Stomach (tissue), 4 donors: ENCODE data around the gene RDH5.

Experiments
- EP300 ChIP-seq: sonication (generic); formaldehyde crosslinking; IDR thresholded peaks from one replicate; pipeline ENCODE4 v1.6.1; 2017; ENCODE audit warnings: antibody characterized with exemption
- POLR2A ChIP-seq, 4 donors: fragments of 450-650 bp; IDR thresholded peaks; one replicate each; pipeline ENCODE4 v1.6.1; 2016; ENCODE audit warnings: antibody characterized with exemption in 4 of 4, control low read depth in 2 of 4, mild to moderate bottlenecking in 1 of 4, moderate library complexity in 1 of 4
- POLR2AphosphoS5 ChIP-seq, 3 donors: sonication (generic); formaldehyde crosslinking; IDR thresholded peaks; one replicate each; pipeline ENCODE4 v1.6.1; 2016; ENCODE audit warnings: antibody characterized with exemption in 3 of 3
- TF ChIP-seq, protein P1 (sequence below), 7 experiments: fragments of 450-650 bp in 4 of 7; fragments of 200-600 bp in 3 of 7; sonication (generic) in 3 of 7; IDR thresholded peaks; one replicate each; pipeline ENCODE4 v1.5.1; 2016 to 2019; ENCODE audit warnings: antibody characterized with exemption in 7 of 7, control low read depth in 2 of 7, mild to moderate bottlenecking in 1 of 7

DNA sequence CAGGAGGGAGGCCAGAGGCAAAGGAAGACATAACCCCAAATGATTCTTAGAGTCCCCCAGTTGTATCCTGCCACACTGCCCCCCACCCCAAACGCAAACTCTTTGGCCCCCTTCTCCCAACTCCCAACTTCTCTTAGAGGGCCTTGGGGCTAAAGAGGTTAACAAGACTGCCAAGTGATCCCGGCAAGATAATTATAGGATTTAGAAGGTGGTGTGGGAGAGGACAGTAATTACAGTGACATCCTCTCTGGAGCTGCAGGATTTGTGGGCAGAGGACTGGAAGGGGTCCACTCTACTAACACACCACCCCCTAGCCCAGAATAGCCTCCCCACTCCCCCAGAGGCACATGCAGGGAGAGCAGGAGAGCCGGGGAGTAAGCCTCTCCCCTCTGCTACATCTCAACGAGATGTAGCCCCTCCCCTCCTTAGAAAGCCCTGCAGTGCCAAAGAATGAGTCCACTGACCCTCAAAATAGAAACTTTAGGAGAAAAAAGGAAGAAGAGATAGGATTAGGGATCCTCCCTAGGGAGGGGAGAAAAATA is 17.5 kb downstream of the RDH5 start:
- TF ChIP-seq, protein P1, sequence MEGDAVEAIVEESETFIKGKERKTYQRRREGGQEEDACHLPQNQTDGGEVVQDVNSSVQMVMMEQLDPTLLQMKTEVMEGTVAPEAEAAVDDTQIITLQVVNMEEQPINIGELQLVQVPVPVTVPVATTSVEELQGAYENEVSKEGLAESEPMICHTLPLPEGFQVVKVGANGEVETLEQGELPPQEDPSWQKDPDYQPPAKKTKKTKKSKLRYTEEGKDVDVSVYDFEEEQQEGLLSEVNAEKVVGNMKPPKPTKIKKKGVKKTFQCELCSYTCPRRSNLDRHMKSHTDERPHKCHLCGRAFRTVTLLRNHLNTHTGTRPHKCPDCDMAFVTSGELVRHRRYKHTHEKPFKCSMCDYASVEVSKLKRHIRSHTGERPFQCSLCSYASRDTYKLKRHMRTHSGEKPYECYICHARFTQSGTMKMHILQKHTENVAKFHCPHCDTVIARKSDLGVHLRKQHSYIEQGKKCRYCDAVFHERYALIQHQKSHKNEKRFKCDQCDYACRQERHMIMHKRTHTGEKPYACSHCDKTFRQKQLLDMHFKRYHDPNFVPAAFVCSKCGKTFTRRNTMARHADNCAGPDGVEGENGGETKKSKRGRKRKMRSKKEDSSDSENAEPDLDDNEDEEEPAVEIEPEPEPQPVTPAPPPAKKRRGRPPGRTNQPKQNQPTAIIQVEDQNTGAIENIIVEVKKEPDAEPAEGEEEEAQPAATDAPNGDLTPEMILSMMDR (IDR thresholded peaks at IDR 0.05): no peak
- TF ChIP-seq POLR2A (IDR thresholded peaks at IDR 0.05) (no peak), POLR2AphosphoS5 (IDR thresholded peaks at IDR 0.05) (no peak), EP300 (no peak)
